Measurements from ENCODE around the gene KDELR1.

The KDELR1 gene

DNA sequence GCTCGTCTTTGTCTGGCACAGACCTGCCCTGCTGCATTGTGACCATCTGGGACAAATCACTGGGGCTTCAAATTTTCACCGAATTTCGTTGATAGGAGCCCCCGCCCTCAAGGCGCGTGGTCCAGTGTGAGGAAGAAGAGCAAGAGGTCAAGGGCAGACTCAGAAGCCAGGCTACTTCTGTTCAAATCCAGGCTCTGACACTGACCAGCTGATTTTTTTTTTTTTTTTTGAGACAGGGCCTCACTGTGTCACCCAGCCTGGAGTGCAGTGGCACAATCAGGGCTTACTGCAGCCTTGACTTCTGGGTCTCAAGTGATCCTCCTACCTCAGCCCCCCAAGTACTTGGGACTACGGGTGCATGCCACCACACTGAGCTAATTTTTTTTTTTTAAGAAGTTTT is 20.0 kb downstream of the KDELR1 start:
- DNase-seq (ENCODE audit: low read depth), result no peak

DNA sequence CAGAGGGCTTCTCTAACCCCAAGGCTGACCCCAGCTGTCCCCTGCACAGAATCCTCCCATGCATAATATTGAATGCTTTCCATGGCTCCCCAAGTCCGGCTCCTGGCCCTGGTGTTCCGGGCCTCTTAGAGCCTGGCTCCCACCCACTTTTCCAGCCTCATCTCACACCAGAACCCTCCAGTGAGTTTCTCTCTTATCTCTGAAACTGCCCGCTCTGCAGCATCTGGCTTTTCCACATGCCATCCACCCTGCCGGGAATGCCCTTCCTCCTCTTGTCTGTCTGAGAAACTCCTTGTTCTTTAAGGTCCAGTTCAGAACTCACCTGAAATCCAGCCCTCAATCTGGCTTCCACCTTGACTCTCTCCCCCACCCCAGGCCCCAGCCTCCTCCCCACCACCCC is 20.4 kb downstream of the KDELR1 start:
- DNase-seq (ENCODE audit: low read depth), result no peak

DNA sequence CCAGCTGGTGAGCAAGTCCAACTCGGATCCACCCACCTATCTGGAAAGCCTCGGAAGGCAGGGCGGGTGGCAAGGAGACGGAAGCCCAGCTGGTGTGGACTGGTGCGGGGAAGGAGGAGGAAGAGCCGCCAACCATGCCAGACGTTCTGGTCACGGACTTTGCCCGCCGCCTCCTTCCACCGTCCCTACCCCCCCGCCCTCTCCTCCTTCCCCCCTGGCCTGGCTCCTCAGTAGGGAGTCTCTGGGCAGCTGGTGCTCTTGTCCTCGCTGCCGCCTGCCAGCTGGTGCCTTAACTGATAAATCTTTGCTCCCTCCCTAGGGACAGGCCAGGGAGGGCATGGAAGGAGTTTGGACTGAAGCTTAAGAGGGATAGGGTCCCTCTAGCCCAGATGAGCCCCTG is 22.4 kb downstream of the KDELR1 start:
- no peak for DNase-seq (ENCODE audit: low read depth)

DNA sequence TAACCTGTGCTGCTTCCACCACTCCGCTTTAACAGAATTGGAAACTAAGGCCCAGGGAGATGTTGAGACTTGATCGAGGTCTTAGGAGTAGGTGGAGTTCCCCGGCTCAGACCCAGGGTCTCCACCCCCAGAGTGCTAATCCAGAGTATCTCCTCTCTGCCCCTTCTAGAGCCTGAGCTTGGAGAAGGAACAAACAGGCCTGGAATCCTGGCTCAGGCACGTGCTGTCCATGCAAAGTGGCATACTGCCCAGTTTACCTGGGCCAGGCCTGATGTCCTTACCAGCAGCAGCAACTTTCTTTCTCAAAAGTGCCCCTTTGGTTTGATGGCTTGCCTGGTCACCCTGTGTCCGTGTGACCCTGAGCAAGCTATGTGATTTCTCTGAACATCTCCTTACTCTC is 23.5 kb downstream of the KDELR1 start:
- no peak for DNase-seq (ENCODE audit: low read depth)

DNA sequence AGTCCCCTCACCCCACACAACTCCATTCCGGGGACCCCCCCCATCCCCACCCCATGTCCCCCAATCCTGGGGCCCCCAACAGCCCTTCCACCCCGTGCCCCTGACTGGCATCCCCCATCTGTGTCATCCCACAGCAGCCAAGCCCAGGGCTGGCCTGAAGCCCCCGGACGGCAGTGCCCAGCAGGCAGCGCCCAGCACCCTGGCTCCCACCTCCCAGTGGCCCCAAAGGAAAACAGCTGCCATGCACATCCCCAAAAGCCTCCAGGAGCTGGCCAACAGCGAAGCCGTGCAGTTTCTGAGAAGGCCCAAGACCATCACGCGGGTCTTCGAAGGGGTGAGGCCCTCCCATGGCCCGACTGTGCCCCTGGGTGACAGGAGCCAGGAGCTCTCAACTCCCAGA is 25.7 kb downstream of the KDELR1 start:
- no peak for DNase-seq (ENCODE audit: low read depth)

DNA sequence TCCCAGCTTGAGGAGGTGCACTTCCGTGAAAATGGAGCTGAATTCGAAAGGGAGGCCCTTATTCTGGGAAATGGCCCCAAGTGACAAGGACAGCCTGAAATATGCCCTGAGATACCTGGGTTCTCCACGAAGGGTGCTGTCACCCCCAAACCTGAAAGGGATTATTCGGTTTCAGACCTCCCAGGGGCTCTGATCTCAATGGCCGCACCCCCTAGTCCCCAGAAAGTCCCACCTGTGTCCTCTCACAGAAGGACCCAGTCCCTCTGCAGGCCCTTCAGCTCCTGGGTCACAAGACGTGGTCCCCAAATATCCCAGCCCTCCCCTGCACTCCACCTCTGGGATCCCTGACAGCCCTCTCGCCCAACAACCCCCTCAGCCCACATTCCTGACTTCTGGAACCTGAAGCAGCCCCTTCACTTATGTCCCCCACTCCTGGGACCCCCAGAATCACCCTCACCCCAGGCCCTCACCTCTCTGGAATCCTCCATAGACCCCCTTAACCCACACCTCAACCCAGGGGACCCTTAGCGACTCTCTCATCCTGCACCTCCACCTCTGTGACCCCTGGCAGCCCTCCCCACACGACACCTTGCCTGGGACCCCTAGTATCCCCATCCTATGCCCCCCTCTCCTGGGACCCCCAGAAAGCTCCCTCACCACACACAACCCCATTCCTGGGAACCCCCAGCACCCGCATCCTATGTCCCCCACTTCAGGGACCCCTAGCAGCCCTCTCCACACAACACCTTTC is 26.6 kb downstream of the KDELR1 start:
- no peak for DNase-seq (ENCODE audit: low read depth)

DNA sequence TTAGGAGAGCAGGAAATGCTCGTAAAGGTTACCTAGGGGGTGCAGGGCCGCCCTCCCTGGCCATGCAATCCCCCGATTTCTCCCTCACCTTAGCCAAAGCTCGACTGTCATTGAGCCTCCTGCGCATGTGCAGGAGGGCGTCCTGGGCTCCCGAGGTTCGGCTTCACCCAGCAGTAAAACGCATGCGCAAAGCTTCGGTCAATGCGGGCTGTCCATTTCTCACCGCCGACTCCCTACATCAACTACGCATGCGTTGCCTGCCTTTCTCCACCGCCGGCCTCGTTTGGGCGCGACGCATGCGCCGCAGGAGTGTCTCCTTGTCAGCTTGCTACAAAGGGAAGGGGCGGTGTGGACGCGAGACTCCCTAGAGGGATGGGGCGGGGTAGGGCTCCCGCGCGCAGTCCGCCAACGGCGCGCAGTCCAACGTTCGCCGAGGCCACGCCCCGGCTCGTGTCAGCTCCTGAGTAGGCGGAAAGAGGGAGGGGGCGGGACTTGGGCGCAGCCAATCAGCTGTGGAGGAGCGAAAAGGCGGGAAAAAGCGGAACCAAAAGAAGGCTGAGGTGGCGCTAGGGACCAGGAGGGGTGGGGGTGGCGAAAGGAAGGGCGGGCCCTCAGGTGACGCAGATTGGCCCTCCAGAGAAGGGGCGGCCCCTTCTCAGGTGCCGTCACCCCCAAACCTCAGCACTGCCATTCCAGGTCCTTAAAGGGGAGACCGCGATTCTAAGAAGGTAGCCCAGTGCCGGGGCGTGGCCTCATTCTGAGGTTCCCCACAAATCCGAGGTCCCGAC is 27.3 kb downstream of the KDELR1 start, which contains the start of the genes SYNGR4 and TMEM143:
Gene SYNGR4 (plus strand): TSS at position 558 of the 788 bp plus-strand sequence. CDS start 1,476 bp downstream, outside the sequence.
Gene TMEM143 (minus strand): TSS at position 131 of the 788 bp plus-strand sequence. CDS start 20 bp downstream, at position 111.
- DNase-seq (ENCODE audit: low read depth), result peak; percentile 97

DNA sequence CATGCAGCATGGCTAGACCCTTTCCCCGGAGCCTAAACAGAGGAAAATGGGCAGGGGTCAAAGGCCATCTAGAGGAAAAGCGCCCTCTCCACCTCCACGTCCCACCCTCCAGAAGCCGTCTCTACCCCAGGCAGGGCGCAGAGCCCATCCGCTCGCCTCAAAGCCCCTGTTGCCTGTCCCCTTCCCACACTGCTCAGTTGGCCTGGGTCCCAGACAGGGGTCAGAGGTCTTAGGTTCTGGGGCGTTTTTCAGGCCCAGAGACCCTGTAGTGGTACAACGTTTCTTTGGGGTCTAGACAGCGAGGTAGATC is 27.9 kb downstream of the KDELR1 start:
- DNase-seq (ENCODE audit: low read depth), result no peak

DNA sequence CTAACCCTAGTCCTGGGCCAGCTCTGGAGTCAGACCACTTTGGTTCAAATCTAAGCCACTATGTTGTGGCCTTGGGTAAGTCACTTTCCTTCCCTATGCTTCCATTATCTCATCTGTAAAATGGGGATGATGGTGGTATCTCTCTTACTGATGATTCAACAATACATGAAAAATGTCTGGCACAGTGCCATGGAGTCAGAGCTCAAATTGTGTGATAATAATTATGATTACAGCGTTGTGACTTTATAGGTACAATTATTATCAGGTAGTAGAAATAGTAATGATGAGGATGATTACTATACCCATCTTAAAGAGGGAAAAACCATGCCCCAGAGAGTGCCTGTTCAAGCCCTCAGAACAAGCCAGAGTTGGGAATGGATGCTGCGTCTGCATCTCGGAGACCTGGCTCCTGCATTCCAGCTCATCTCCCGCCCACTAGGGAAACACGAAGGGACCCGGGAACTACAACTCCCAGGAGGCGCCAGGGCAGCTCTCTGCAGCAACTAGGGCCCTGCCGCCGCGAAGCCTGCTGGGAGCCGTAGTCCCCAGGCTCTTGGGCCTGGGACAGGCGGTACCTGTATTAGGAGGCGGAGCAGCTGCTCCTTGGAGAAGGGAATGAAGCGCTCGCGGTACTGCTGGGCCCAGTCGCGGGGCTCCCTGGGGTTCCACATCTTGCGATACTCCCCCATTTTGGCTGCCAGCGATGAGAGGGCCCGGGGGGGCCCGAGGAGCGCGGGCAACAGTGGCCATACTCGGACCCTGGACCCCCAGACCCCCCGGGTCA is 28.4 kb downstream of the KDELR1 start:
- DNase-seq (ENCODE audit: low read depth), result peak; percentile 87

DNA sequence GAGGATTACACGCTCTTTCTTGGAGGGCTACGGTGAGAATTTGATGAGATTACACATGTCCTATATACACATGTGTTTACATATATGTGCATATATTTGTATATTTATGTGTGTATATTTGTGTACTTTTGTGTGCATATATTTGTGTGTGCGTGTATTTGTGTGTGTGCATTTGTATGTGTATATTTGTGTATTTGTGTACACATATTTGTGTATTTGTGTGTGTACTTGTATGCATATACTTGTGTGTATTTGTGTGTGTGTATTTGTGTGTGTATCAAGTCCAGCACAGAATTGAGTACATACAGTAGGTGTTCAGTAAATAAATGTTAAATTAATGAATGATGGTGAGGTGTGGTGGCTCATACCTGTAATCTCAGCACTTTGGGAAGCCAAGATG is 29.4 kb downstream of the KDELR1 start:
- no peak for DNase-seq (ENCODE audit: low read depth)

DNA sequence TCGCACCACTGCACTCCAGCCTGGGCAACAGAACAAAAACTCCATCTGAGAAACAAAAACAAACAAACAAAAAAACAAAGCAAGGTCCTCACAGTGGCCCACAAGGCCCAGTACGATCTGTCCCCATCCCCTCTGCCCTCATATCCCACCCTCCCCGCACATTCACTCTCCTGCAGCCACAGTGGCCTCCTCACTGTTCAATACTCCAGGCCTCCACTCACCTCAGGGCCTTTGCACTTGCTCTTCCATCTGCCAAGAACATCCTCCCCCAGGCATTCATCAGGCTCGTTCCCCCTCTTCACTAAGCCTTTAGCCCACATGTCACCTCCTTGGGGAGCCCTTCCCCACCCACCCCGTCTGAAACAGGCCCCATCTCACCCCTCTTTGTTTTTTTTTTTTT is 32.2 kb downstream of the KDELR1 start:
- DNase-seq (ENCODE audit: low read depth), result no peak

DNA sequence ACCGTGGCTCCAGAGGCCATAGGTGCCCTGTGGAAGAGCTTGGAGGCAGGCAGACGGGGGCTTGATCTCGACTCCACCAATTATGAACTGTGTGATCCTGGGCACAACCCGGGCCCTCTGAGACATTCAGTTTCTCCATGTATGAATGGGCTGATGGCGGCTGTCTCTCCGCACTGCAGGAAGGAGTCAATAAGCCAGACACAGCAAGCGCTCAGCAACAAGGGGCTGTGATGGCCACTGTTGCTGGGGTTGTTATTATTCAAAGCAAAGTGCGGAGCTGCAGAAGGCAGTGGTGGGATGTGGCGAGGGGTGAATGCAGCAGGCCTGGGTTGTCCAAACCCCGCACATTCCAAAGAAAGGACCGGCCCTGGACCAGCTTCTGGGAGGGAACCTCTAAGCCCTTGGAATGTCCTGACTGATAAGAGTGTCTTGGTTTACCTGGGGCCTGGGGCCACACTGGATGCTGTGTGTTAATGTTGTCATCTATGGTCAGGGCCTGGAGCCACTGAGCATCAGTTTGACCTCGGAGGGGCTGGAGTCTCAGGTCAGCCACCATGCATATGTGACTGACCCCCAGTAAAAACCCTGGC is 35.9 kb downstream of the KDELR1 start:
- no peak for DNase-seq (ENCODE audit: low read depth)

DNA sequence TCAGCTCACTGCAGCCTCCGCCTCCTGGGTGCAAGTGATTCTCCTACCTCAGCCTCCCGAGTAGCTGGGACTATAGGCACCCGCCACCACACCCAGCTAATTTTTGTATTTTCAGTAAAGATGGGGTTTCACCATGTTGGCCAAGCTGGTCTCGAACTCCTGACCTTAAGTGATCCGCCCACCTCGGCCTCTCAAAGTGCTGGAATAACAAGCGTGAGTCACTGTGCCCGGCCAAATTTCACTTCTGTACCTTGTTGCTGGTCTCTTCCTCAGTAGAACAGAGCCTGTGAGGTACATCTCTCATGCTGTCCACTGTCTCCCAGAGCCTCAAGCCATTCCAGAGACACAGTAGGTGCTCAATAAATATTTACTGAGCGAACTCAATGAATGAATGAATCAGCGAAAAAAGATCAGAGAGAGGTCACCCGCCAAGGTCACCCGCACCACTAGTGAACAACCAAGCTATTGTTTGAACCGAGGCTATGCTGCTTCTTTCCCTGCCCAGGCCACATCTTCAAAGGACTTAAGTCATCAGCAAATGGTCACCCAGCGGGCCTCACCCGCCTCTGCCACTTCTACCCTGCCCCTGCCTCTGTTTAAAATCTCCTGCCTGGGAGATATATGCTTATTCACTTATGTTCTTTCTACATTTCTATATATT is 36.9 kb downstream of the KDELR1 start:
- no peak for DNase-seq (ENCODE audit: low read depth)

DNA sequence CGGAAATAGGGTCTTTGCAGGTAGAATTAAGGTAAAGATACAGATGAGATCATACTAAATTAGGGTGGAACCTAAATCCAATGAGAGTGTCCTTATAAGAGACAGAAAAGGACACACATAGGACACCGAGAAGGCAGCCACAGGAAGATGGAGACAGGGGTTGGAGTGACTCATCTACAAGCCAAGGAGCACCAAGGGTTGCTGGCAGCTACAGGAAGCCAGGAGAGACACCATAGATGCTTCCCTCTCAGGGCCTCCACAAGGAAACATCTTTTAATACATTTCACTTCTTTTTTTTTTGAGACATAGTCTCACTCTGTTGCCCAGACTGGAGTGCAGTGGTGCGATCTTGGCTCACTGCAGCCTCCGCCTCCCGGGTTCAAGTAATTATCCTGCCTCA is 37.7 kb downstream of the KDELR1 start:
- DNase-seq (ENCODE audit: low read depth), result no peak

DNA sequence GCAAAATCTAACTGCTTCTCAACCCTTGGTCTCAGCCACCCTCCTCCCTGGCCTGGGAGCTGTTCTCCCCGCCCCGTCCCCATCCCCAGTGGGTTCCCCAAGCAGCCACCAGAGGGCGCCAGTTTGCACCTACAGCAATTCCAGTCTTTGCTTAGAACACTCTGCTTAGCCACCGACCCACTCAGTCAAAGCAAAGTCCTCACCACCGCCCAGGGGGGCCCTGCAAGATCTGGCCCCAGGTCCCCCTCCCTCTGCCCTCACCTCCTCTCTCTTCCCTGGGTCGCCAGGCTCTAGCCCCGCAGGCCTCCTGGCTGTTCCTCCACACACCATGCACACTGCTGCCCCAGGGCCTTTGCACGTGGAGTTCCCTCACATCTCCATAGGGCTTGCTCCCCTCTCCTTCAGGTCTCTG is 40.0 kb downstream of the KDELR1 start:
- peak; percentile 66 for DNase-seq (ENCODE audit: low read depth)

DNA sequence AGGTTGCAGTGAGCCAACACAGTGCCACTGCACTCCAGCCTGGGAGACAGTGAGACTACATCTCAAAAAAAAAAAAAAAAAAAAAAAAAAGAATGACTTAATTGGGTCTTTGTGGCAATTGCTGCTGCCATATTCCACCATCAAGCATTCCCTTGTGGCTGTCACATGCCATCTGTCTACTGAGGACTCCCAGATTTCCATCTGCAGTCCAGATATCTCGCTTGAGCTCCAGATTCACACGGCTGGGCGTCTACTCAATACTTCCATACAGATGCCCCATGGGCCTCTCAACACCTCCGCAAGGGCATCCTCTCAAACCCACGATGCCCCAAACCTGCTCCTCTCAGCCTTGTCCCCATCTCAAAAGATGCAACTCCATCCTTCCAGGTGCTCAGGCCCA is 40.5 kb downstream of the KDELR1 start:
- DNase-seq (ENCODE audit: low read depth), result no peak

DNA sequence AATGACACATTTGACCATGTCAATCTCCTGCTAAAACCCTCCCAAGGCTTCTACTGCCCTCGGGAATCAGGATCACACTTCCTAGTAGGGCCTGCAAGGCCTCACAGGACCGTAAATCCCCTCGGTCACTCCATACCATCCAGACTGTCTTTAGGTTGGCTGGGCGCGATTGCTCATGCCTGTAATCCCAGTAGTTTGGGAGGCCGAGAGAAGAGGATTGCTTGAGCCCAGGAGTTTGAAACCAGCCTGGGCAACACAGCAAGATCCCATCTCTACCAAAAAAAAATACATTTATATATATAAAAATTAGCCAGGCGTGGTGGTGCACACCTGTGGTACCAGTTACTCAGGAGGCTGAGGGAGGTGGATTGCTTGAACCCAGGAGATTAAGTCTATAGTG is 42.6 kb downstream of the KDELR1 start:
- DNase-seq (ENCODE audit: low read depth), result no peak

DNA sequence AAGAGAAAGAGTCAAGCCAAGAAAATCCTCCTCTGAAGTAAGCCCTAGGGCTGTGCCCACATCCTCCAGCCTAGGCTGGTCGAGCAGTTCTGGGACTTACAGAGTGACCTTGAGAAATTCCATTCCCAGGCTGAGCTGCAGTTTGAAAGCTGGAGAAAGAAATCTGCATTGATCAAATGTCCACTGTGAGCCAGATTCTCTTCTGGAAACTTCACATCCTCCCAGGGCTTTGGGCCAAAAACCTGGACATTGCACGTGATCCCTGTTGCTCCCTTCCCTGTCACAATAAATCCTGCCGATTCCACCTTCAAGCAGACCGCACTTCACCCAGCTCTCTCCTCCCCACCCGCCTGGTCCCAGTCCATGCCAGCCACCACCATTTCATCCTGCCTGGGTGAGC is 43.3 kb downstream of the KDELR1 start:
- no peak for DNase-seq (ENCODE audit: low read depth)

DNA sequence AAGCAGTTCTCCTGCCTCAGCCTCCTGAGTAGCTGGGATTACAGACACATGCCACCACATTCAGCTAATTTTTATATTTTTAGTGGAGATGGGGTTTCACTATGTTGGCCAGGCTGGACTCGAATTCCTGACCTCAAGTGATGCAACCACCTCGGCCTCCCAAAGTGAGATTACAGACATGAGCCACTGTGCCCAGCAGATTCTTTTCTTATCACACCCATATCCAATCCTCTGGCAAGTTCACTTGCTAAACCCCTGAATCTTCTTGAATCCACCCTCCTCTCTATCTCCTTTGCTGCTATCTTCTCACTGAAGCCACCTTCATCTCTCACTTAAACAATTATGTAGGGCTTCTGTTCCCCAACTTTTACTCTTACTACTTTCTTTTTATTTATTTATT is 45.2 kb downstream of the KDELR1 start:
- no peak for DNase-seq (ENCODE audit: low read depth)

DNA sequence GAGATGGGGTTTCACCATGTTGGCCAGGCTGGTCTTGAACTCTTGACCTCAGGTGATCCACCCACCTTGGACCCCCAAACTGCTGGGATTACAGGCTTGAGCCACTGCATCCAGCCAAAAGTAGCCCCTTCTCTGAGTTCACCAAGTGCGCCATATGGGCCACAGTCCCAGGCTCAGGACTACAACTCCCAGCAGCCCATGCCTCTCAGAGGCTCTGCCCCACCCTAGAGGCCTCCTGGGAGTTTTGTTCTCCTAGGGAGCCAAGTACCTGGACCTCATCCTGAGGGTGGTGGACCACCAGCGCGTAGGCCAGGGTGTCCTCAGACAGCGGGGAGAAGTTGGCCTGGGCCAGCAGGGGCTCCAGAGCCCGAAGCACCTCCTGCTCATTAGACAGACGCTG is 46.5 kb downstream of the KDELR1 start:
- DNase-seq (ENCODE audit: low read depth), result no peak

DNA sequence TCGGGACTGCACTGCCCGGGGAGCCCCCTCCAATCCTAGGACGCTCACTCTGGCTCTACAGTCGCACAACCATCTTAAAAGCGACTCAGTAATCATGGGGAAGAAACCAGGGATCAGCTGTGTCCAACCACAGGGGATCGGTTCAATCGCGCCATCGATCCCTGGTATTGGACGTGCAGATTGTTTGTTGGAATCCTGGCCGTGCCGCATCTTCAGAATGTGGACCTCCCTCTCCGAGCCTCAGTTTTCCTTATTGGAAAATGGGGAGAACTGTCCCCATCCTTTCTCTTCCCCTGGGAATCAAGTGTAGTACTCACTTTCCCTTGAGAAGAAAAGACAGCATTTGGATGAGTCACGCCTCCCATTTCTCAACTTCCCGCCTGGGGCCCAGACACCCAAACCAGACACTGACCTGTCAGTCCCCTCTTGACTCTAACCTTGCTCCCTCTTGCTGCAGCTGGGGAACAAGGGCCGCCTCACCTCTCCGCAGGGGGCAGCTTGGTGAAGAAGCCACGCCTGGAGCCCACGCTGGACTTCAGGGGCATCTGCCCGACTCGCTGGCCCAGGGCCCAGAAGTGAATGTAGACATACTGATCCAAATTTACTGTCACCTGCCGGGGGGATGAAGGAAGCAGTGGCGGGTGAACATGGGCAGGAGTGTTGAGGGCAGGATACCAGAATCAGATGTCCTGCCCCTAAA is 48.4 kb downstream of the KDELR1 start:
- no peak for DNase-seq (ENCODE audit: low read depth)

All from T follicular helper cell (primary cell).